Lower lobe of right lung (tissue), 2 donors: ENCODE measurements around the gene RAF1. TPM values are rescaled to one million over a fixed set of nuclear protein-coding genes. Genes with fewer than 3 reads are reported as not detected.
"Not testable (repeated sequence)": the region's sequence is repeated elsewhere in the genome, so short reads cannot be mapped to it uniquely, and the experiment has no call there.

Experiments used
- ATAC-seq, 2 donors: fragments of 200-7000 bp; cut with Tn5 transposase; one replicate each; pipeline ENCODE4 v1.9.1; 2020 to 2022; ENCODE audit warnings: mild to moderate bottlenecking in 2 of 2, moderate library complexity in 2 of 2
- DNase-seq: peaks from one replicate; pipeline ENCODE4 v3.0.0-alpha.2; 2020
- H3K27ac ChIP-seq: fragments of 200-600 bp; one replicate; pipeline ENCODE4 v1.8.0; 2022
- H3K27me3 ChIP-seq: fragments of 200-600 bp; one replicate; pipeline ENCODE4 v1.8.0; 2022; ENCODE audit warnings: low read depth
- H3K36me3 ChIP-seq: fragments of 200-600 bp; one replicate; pipeline ENCODE4 v1.8.0; 2022; ENCODE audit warnings: mild to moderate bottlenecking
- H3K4me1 ChIP-seq: fragments of 200-600 bp; one replicate; pipeline ENCODE4 v1.8.0; 2022
- H3K4me3 ChIP-seq: fragments of 200-600 bp; one replicate; pipeline ENCODE4 v1.8.0; 2022; ENCODE audit warnings: mild to moderate bottlenecking
- H3K9me3 ChIP-seq: fragments of 200-600 bp; one replicate; pipeline ENCODE4 v1.8.0; 2022
- intact Hi-C: fragments of 100-400 bp; cut with DNase I; formaldehyde crosslinking; loops from one replicate; pipeline ENCODE4 v1.11.0; 2022
- total RNA-seq: library from RNA; stranded (reverse); fragmentation: NEBNext Ultra II Directional; extraction: Animal tissue kit (Norgen Biotek cat#: 25700); gene quantifications from one replicate; pipeline ENCODE4 v1.2.1, GENCODE V29; 2021
- TF ChIP-seq, protein P1 (sequence below): fragments of 200-600 bp; IDR thresholded peaks from one replicate; pipeline ENCODE4 v1.8.0; 2022; ENCODE audit warnings: antibody characterized with exemption, mild to moderate bottlenecking
- donor health status: DM: no; HTN: yes; CAD: no; lungs with severe emphysema.

The RAF1 gene
- total RNA-seq, 1 donor from 2014 or later, result 92.7 TPM

DNA sequence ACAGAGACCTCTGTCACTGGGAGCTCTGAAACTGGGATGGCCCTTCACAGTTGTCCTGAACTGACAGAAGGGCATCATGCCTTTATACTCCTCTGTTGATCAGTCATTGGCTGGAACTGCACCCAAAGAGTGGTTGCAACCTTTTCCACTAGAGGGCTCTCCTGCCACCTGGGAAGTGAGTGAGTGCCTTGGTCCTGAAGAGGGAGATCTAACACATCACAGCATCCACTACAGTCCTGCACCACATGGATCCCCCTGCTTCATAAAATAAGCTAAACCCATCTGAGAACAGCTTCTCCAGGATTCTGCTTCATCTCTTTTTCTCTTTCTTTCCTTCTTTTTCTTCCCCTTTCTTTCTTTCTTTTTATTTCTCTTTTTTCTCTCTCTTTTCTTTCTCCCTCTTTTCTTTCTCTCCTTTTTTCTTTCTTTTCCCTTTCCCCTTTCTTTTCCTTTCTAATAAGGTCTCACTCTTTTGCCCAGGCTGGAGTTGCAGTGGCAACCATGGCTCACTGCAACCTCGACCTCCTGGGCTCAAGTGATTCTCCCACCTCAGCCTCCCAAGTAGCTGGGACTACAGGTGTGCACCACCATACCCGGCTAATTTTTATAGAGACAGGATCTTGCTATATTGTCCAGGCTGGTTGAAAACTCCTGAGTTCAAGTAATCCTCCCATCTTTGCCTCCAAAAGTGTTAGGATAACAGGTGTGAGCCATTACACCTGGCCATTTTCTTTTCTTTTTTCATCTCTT, 42.8 kb upstream of the RAF1 start:
- Histone ChIP-seq H3K4me1 (no peaks in the 10 kb centered on the region), H3K9me3 (no peaks in the 10 kb centered on the region), H3K27me3 (no peaks in the 10 kb centered on the region), H3K36me3 (no peaks in the 10 kb centered on the region), H3K4me3 (no peak overlapping the region), H3K27ac (no peak overlapping the region)
- TF ChIP-seq, protein P1, sequence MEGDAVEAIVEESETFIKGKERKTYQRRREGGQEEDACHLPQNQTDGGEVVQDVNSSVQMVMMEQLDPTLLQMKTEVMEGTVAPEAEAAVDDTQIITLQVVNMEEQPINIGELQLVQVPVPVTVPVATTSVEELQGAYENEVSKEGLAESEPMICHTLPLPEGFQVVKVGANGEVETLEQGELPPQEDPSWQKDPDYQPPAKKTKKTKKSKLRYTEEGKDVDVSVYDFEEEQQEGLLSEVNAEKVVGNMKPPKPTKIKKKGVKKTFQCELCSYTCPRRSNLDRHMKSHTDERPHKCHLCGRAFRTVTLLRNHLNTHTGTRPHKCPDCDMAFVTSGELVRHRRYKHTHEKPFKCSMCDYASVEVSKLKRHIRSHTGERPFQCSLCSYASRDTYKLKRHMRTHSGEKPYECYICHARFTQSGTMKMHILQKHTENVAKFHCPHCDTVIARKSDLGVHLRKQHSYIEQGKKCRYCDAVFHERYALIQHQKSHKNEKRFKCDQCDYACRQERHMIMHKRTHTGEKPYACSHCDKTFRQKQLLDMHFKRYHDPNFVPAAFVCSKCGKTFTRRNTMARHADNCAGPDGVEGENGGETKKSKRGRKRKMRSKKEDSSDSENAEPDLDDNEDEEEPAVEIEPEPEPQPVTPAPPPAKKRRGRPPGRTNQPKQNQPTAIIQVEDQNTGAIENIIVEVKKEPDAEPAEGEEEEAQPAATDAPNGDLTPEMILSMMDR, result peak; percentile 82
- DNase-seq (peak; percentile 53), ATAC-seq (peak; percentile 93 to 94)
- intact Hi-C loops, result no loop called here

- H3K4me1 ChIP-seq, result no peaks in the 10 kb centered on the region
- intact Hi-C loops, result no loop called here
- no peaks in the 10 kb centered on the region for H3K9me3 ChIP-seq
- H3K4me3 ChIP-seq, result no peak overlapping the region
- DNase-seq, result no peak
- no peaks in the 10 kb centered on the region for H3K27me3 ChIP-seq
- TF ChIP-seq, protein P1, result no peak
- no peaks in the 10 kb centered on the region for H3K36me3 ChIP-seq
- H3K27ac ChIP-seq, result no peak overlapping the region
- ATAC-seq, result no peak
Observed at GRCh38 chr3:12705981-12706380, 42.1 kb upstream of the RAF1 start.

- no peaks in the 10 kb centered on the region for H3K36me3 ChIP-seq
- no peaks in the 10 kb centered on the region for H3K27me3 ChIP-seq
- H3K27ac ChIP-seq, result no peak overlapping the region
- no peaks in the 10 kb centered on the region for H3K4me1 ChIP-seq
- TF ChIP-seq, protein P1, result no peak
- H3K4me3 ChIP-seq, result no peak overlapping the region
- intact Hi-C loops, result no loop called here
- ATAC-seq, result no peak
- H3K9me3 ChIP-seq, result no peaks in the 10 kb centered on the region
- DNase-seq, result no peak
Observed at GRCh38 chr3:12705374-12705926, 41.5 kb upstream of the RAF1 start.

- H3K4me3 ChIP-seq, result no peak overlapping the region
- TF ChIP-seq, protein P1, result no peak
- H3K4me1 ChIP-seq, result no peaks in the 10 kb centered on the region
- ATAC-seq (no peak), DNase-seq (no peak)
- intact Hi-C loops, result no loop called here
- H3K36me3 ChIP-seq, result no peaks in the 10 kb centered on the region
- no peak overlapping the region for H3K27ac ChIP-seq
- no peaks in the 10 kb centered on the region for H3K9me3 ChIP-seq
- H3K27me3 ChIP-seq, result no peaks in the 10 kb centered on the region
Observed at GRCh38 chr3:12702501-12702900, 38.6 kb upstream of the RAF1 start.

- DNase-seq, H3K36me3 ChIP-seq, H3K4me1 ChIP-seq, H3K9me3 ChIP-seq, H3K4me3 ChIP-seq, H3K27me3 ChIP-seq, intact Hi-C loops, H3K27ac ChIP-seq, ATAC-seq: not testable (repeated sequence)
Observed at GRCh38 chr3:12701601-12702000, 37.7 kb upstream of the RAF1 start.

DNA sequence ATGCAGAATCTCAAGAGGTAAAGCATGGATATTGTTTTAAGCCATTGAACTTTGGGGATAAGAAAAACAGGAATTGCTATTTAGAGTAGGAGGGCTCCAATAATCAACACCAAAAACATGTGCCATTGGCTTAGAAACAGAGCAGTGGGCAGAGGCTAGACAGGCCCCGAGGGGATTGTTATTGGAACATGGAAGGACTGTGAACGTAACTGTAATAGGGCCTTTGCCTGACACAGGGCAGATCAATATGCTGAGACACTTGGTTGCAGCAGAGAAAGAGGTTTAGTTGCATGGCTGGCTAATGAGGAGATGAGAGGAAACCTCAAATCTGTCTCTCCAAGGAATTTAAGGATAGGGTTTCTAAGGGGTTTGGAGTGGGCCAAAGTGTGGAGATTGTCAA, 36.9 kb upstream of the RAF1 start:
- H3K4me1 ChIP-seq, result no peaks in the 10 kb centered on the region
- H3K9me3 ChIP-seq, result no peaks in the 10 kb centered on the region
- ATAC-seq (no peak), DNase-seq (no peak)
- H3K27ac ChIP-seq, result no peak overlapping the region
- TF ChIP-seq, protein P1, result no peak
- H3K4me3 ChIP-seq, result no peak overlapping the region
- H3K36me3 ChIP-seq, result no peaks in the 10 kb centered on the region
- no peaks in the 10 kb centered on the region for H3K27me3 ChIP-seq
- intact Hi-C loops, result no loop called here
